Adipocyte (in vitro differentiated cells): ENCODE data around the gene TECPR1.

ENCODE experiments used
- DNase-seq: peaks from one replicate; pipeline ENCODE4 v3.0.0-alpha.2; 2015; ENCODE audit warnings: low read depth
- H3K27me3 ChIP-seq: replicated peaks from 2 replicates; pipeline ENCODE4 v1.7.0; 2013; ENCODE audit warnings: mild to moderate bottlenecking, low read length, moderate library complexity; ENCODE audit not compliant: control insufficient read depth, insufficient read depth
- H3K36me3 ChIP-seq: 2 replicates; pipeline ENCODE4 v1.7.0; 2013; ENCODE audit warnings: low read length, mild to moderate bottlenecking, moderate library complexity; ENCODE audit not compliant: control insufficient read depth, insufficient read depth, severe bottlenecking
- H3K4me1 ChIP-seq: 2 replicates; pipeline ENCODE4 v1.7.0; 2013; ENCODE audit warnings: mild to moderate bottlenecking, low read length, moderate library complexity; ENCODE audit not compliant: control insufficient read depth, insufficient read depth
- H3K4me3 ChIP-seq: 2 replicates; pipeline ENCODE4 v1.7.0; 2013; ENCODE audit warnings: mild to moderate bottlenecking, low read length, moderate library complexity
- H3K9ac ChIP-seq: 2 replicates; pipeline ENCODE4 v1.7.0; 2013; ENCODE audit warnings: mild to moderate bottlenecking, low read length, moderate library complexity
- H3K9me3 ChIP-seq: 2 replicates; pipeline ENCODE4 v1.7.0; 2013; ENCODE audit warnings: mild to moderate bottlenecking, low read length, moderate library complexity; ENCODE audit not compliant: control insufficient read depth

Gene TECPR1

DNA sequence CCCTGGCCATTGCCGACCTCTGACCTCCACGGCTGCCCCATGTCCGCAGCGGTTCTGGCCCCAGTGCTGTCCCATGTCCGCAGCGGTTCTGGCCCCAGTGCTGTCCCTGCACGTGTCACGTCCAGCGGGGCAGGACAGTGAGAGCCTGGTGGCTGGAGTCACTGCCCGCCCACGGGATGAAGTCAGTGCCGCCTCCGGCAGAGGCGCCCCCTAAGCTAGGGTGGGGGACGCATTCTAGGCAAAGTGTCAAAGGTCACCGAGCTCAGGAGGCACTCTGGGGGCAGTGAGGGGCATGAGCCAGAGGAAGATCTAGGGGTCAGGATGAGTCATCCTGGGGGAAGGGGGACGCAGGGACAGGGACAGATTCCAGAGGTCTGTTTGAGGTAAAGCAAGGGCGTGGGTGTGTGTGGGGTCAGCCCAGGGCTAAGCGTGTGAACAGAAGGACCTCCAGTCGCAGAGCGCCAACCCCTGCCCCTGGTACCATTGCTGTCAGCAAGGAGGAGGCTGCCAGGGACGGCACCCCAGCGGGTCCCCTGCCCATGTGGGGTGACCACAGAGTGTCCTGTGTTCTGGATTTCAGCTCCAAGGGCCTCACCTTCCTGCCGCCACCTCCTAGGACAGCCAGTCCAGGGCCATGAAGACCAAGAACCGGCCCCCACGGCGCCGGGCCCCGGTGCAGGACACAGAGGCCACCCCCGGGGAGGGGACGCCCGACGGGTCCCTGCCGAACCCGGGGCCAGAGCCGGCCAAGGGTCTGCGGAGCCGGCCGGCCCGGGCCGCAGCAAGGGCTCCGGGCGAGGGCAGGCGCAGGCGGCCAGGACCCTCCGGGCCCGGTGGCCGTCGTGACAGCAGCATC lies 40.1 kb downstream of the TECPR1 start:
- DNase-seq: no peak
- no peaks in the 10 kb centered on the region for H3K27me3 ChIP-seq
- no peaks in the 10 kb centered on the region for H3K4me1 ChIP-seq
- H3K36me3 ChIP-seq: peaks cover 6% of the 10 kb centered on the region
- H3K4me3 ChIP-seq: no peak overlapping the region
- H3K9ac ChIP-seq: no peak overlapping the region
- no peaks in the 10 kb centered on the region for H3K9me3 ChIP-seq

DNA sequence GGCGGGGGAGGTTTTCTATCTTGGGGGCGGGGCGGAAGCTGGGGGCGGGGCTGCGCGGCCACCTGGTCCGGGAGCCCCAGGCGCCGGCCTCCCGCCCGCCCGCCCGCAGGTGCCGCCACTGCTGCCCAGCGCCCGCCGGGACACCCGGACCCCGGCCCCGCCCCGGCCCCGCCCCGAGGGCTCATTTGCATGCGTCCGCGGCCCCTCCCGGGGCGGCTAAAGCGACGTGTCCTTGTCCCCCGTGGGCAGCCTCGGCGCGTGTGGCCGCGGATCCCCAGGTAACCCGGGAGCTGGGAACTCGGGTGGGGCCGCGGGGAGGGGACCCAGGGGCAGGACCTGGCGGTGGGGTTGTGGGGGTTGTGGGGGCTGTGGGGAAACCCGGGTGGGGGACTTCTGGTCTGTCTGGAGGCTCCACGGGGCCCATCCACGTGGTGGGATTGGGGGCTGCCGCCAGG lies 40.8 kb downstream of the TECPR1 start, which contains the start of gene BHLHA15:
Gene BHLHA15, plus strand, starts transcription at position 219 of the 455 bp plus-strand sequence. CDS start 871 bp downstream, outside the sequence.
- Histone ChIP-seq H3K9me3 (no peaks in the 10 kb centered on the region), H3K27me3 (no peaks in the 10 kb centered on the region), H3K4me1 (no peaks in the 10 kb centered on the region), H3K4me3 (peak within 1 kb of the TSS; percentile 37), H3K9ac (no peak within 1 kb of the TSS), H3K36me3 (peaks cover 12% of the 10 kb centered on the region)
- peak; percentile 30 for DNase-seq

DNA sequence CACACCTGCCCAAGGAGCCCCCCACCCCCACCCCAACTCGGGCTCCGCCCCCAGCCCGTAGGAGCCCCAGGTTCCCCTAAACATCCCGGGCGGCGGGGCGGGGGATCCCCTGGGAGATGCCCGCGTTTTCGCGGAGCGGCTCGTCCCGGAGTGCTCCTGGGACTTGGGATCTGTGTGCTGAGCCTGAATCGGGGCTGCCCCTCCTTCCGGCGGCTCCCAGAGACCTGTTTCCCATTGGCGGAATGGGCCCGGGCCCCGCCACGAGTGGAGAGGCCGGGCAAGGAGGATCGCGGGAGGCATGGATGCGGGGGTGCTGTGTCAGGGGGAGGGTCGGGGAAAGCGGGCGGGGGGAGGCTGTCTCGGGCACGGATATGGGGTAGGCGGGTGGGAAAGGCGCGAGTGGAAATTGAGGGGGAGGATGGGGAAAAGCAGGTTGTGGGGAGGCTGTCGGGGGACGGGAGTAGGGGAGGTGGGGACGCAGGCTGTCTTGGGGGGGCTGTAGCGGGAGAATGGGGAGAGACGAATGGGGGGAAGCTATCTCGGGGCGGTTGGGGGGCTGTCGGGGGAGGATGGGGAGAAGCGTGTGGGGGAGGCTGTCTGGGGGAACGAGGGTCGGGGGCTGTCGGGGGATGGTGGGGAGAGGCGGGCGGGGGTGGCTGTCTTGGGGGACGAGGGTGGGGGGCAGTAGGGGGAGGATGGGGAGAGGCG lies 41.4 kb downstream of the TECPR1 start:
- Histone ChIP-seq H3K9me3 (no peaks in the 10 kb centered on the region), H3K4me3 (peak overlapping the region; percentile 37), H3K27me3 (no peaks in the 10 kb centered on the region), H3K36me3 (peaks cover 18% of the 10 kb centered on the region), H3K4me1 (no peaks in the 10 kb centered on the region), H3K9ac (no peak overlapping the region)
- peak; percentile 27 for DNase-seq

DNA sequence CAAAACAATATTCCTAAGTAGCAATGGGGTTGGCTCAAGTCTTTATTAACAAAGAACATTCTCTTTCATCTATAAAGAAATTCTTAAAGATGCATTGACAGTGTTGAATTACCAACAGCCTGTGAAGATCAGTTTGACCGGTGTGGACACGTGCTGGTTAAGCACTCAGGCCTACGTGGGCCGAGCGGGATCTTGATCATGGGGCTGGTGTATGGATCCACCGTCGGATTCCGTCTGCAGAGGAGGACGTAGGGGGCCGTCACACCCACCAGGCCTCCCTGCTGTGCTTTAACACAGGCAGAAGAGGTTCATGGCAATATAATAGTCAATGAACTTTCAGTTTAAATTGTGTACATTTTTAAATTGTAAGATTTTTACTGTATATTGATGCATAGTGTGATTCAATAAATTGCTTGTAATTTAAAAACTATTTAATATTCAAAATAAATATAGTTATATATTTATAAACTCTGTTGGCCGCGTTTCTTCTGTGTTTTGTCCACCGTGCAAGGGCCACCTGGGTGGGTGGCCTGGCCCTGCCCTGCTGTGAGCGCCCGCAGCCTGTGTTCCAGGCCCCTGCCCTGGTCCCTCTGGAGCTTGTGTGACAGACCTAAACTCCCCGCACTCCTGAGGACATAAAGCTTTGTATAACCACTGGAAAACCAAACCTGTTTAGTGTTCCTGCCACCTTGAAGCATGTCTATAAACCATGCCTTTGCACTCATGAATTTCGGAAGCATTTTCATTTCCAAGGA lies 42.7 kb downstream of the TECPR1 start:
- no peak for DNase-seq
- Histone ChIP-seq H3K9me3 (no peaks in the 10 kb centered on the region), H3K27me3 (no peaks in the 10 kb centered on the region), H3K4me3 (no peak overlapping the region), H3K9ac (no peak overlapping the region), H3K36me3 (peaks cover 29% of the 10 kb centered on the region), H3K4me1 (no peaks in the 10 kb centered on the region)

DNA sequence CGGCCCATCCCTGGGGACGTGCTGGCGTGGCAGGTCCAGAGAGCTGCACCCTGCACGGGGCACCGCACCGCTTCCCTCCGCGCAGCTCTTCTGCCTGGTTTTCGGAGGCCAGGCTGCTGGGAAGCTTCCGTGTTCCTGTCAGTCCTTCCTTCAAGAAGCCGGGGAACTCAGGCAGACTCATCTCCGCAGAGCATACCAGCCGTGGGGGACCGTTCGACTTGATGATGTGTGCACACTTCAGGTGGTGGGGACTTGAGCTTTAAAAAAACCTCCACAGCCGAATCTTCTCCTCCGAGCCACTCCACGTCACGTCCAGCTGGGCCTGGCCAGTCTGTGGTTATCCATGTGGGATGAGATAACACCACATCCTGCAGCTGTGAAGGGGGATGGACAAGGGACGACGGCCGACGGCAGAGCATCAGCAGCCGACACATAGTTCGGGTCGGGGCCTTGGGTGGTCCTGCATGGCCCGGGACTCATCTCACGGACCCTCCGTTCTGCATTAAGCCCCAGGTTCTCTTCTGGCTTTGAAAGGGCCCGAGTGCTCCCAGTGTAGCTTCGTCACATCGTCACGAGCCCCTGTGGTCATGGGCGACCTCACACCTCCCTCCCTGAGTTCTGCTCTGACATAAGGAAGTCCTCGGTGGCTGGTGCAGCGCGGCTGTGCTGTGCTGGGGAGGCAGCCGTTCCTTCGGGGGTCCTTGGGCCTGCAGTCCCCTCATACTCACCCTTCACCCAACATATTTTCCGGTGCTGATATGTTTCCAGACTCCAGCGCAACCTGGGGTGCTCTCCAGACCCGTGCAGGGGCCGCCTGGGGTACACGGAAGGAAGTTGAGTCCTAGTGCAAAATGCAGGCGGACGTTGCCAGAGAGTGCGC lies 45.3 kb downstream of the TECPR1 start:
- no peak for DNase-seq
- H3K27me3 ChIP-seq: no peaks in the 10 kb centered on the region
- peaks cover 30% of the 10 kb centered on the region for H3K36me3 ChIP-seq
- H3K9ac ChIP-seq: no peak overlapping the region
- no peaks in the 10 kb centered on the region for H3K9me3 ChIP-seq
- no peaks in the 10 kb centered on the region for H3K4me1 ChIP-seq
- no peak overlapping the region for H3K4me3 ChIP-seq

DNA sequence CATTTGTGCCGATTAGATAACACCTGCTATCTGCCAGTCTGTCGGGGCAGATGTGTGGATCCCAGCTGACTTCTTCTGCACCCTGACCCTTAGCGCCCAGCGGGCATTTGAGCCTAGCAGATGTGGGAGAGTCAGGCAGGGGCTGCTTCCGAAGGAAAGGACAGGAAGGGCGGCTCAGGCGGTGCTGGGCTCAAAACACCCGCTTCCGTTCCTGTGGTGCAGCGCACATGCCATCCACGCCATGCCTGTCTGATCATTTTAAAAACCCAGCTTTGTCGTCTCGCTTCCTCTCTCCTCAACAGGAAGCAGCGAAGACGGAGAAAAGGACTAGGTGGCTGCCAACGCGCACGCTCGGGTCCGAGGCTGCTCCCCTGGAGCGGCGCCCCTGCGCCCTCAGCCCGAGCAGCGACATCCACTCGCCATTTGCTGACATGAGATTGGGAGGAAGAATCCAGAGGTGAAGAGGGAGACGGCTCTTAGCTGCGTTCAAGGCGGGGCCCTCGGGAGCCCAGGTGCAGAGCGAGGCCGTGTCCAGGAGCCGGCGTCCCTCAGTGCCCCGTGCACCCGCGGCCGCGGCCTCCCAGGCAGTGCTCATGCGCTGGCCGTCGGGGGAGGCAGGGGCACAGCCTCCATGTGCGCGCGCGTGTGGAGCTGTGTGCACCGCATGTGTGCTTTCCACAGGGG lies 46.7 kb downstream of the TECPR1 start:
- no peaks in the 10 kb centered on the region for H3K4me1 ChIP-seq
- no peak overlapping the region for H3K4me3 ChIP-seq
- no peak for DNase-seq
- no peaks in the 10 kb centered on the region for H3K27me3 ChIP-seq
- peaks cover 30% of the 10 kb centered on the region for H3K36me3 ChIP-seq
- no peaks in the 10 kb centered on the region for H3K9me3 ChIP-seq
- H3K9ac ChIP-seq: no peak overlapping the region

DNA sequence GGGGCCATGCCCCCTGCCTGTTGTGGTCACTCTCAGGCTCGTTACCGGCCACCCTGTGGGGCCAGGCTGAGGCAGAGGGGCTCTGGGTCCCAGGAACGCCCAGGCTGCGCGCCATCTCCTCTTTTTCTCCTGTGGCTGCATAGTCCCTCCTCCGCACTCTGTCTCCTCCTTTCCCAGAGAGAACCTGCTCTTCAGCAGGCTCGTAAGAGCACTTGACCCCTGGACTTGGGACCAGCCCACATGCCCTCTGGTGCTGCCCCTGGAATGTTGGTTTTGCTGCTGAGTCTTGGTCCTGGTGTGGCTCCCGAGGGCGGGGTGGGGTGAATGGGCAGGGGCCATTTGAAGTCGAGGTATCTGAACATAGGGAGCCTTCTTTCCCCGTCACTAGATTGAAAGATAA lies 47.4 kb downstream of the TECPR1 start:
- DNase-seq: no peak
- Histone ChIP-seq H3K9ac (no peak overlapping the region), H3K9me3 (no peaks in the 10 kb centered on the region), H3K4me3 (no peak overlapping the region), H3K27me3 (no peaks in the 10 kb centered on the region), H3K4me1 (no peaks in the 10 kb centered on the region), H3K36me3 (peaks cover 30% of the 10 kb centered on the region)

DNA sequence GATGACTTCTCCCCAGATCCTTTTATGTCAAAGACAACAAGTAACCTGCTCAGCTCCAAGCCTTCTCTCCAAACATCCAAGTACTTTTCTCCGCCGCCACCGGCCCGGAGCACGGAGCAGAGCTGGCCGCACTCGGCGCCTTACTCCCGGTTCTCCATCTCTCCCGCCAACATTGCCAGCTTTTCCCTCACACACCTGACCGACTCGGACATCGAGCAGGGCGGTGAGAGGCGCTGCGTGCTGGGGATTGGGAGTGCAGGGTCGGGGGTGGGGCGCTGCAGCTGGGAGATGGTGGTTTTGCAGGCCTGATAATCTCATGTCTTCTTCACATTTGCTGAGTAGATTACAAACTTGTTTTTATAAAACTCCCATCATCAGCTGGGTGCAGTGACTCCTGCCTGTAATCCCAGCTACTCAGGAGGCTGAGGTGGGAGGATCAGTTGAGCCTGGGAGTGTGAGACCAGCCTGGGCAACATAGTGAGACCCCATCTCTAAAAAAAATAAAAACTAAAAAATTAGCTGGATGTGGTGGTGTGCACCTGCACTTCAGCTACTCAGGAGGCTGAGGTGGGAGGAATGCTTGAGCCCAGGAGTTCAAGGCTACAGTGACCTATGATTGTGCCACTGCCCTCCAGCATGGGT lies 47.9 kb downstream of the TECPR1 start:
- H3K27me3 ChIP-seq: no peaks in the 10 kb centered on the region
- H3K9ac ChIP-seq: no peak overlapping the region
- peaks cover 30% of the 10 kb centered on the region for H3K36me3 ChIP-seq
- no peak for DNase-seq
- H3K4me1 ChIP-seq: no peaks in the 10 kb centered on the region
- no peak overlapping the region for H3K4me3 ChIP-seq
- H3K9me3 ChIP-seq: no peaks in the 10 kb centered on the region

DNA sequence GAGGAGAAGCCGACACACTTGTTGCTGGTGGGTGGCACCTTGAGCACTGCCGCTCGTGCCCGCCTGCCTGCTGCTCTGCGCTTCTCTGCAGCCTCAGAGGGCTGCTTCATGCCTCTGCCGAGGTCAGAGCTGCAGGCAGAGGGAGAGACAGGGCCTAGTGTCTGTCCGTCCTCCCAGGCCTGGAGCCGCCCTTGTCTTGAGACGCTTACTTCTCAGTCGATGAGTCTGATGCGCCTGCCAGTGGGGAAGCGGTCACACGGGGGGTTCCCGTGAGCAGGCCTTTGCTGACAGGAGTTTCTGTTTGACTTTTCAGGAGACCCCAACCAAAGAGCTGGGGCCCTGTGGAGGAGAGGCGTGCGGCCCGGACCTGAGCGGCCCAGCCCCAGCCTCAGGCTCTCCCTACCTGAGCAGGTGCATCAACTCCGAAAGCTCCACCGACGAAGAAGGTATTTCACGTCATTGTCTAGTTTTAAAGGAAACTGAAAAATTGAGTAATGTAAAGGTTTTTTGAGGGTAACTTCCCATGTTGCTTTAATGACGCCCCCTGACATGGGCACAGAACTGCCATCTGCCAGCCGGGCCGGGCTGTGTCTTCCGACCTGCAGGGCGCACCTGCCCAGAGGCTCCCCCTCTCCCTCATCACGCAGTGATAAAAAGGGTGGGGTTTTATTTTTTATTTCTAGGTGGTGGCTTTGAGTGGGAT lies 48.6 kb downstream of the TECPR1 start:
- H3K4me3 ChIP-seq: no peak overlapping the region
- H3K27me3 ChIP-seq: no peaks in the 10 kb centered on the region
- no peaks in the 10 kb centered on the region for H3K9me3 ChIP-seq
- no peak overlapping the region for H3K9ac ChIP-seq
- H3K36me3 ChIP-seq: peaks cover 30% of the 10 kb centered on the region
- no peaks in the 10 kb centered on the region for H3K4me1 ChIP-seq
- no peak for DNase-seq
